Measurements from ENCODE around the gene WNT3.

GRCh38 chr17:46792071-46792470, 26.4 kb downstream of the WNT3 start:
- TF ChIP-seq NFRKB (IDR thresholded peaks at IDR 0.05) (no peak), FOXA1 (IDR thresholded peaks at IDR 0.05) (no peak), FOXM1 (IDR thresholded peaks at IDR 0.05; ENCODE audit: borderline replicate concordance) (no peak), FOXK2 (IDR thresholded peaks at IDR 0.05) (no peak), SUZ12 (IDR thresholded peaks at IDR 0.05) (no peak), ELF4 (IDR thresholded peaks at IDR 0.05) (no peak), HDGF (IDR thresholded peaks at IDR 0.05; ENCODE audit: borderline replicate concordance) (no peak), L3MBTL2 (conservative IDR thresholded peaks at IDR 0.05) (no peak), SP1 (IDR thresholded peaks at IDR 0.05) (no peak), BHLHE40 (IDR thresholded peaks at IDR 0.05; ENCODE audit: borderline replicate concordance) (no peak)
- TF ChIP-seq, protein P1, sequence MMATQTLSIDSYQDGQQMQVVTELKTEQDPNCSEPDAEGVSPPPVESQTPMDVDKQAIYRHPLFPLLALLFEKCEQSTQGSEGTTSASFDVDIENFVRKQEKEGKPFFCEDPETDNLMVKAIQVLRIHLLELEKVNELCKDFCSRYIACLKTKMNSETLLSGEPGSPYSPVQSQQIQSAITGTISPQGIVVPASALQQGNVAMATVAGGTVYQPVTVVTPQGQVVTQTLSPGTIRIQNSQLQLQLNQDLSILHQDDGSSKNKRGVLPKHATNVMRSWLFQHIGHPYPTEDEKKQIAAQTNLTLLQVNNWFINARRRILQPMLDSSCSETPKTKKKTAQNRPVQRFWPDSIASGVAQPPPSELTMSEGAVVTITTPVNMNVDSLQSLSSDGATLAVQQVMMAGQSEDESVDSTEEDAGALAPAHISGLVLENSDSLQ (IDR thresholded peaks at IDR 0.05), result no peak

All from HEK293T (cell line).